Spleen (tissue), 11 donors: Measurements from ENCODE around the gene CFAP97. TPM values are rescaled to one million over a fixed set of nuclear protein-coding genes. Genes with fewer than 3 reads are reported as not detected.
A peak's percentile ranks its signal among the peaks of the same experiment; 100 is the strongest.
"Not testable (repeated sequence)": the region's sequence is repeated elsewhere in the genome, so short reads cannot be mapped to it uniquely, and the experiment has no call there.

ENCODE experiments used
- DNase-seq: peaks from one replicate; pipeline ENCODE4 v3.0.0-alpha.2; 2020
- H3K27ac ChIP-seq, 8 donors: fragments of 200-600 bp; sonication (generic) in 7 of 8; 1 replicate in 4 of 8; 2 replicates in 4 of 8; pipeline versions ENCODE4 v1.5.0 to v1.8.0; 2016 to 2021; ENCODE audit warnings: inconsistent platforms in 4 of 8, mild to moderate bottlenecking in 4 of 8, moderate library complexity in 1 of 8
- H3K27me3 ChIP-seq, 7 donors: fragments of 200-600 bp; sonication (generic) in 6 of 7; replicated peaks in 1 of 7; 1 replicate in 4 of 7; 2 replicates in 3 of 7; pipeline versions ENCODE4 v1.5.0 to v1.8.0; 2016 to 2021; ENCODE audit warnings: inconsistent platforms in 3 of 7, mild to moderate bottlenecking in 1 of 7
- H3K36me3 ChIP-seq, 6 donors: fragments of 200-600 bp; sonication (generic) in 5 of 6; 1 replicate in 4 of 6; 2 replicates in 2 of 6; pipeline versions ENCODE4 v1.5.0 to v1.8.0; 2016 to 2021; ENCODE audit warnings: inconsistent platforms in 2 of 6
- H3K4me1 ChIP-seq, 6 donors: fragments of 200-600 bp; sonication (generic) in 5 of 6; 1 replicate in 3 of 6; 2 replicates in 3 of 6; pipeline versions ENCODE4 v1.5.0 to v1.8.0; 2016 to 2021; ENCODE audit warnings: inconsistent platforms in 3 of 6
- H3K4me3 ChIP-seq, 8 donors: fragments of 200-600 bp; sonication (generic) in 7 of 8; 1 replicate in 4 of 8; 2 replicates in 4 of 8; pipeline versions ENCODE4 v1.5.0 to v1.8.0; 2016 to 2021; ENCODE audit warnings: inconsistent platforms in 4 of 8, mild to moderate bottlenecking in 4 of 8, moderate library complexity in 2 of 8
- H3K9me3 ChIP-seq, 8 donors: fragments of 200-600 bp; sonication (generic) in 7 of 8; 1 replicate in 4 of 8; 2 replicates in 4 of 8; pipeline versions ENCODE4 v1.5.0 to v1.8.0; 2016 to 2021; ENCODE audit warnings: inconsistent platforms in 4 of 8
- POLR2A ChIP-seq, 3 donors: fragments of 450-650 bp; IDR thresholded peaks; one replicate each; pipeline ENCODE4 v1.5.1; 2017; ENCODE audit warnings: antibody characterized with exemption in 3 of 3, mild to moderate bottlenecking in 1 of 3
- POLR2AphosphoS5 ChIP-seq, 3 donors: sonication (generic); formaldehyde crosslinking; IDR thresholded peaks; one replicate each; pipeline ENCODE4 v1.5.1; 2017; ENCODE audit warnings: antibody characterized with exemption in 3 of 3
- WGBS, 5 donors: extraction: QIAGEN DNeasy Blood & Tissue Kit in 3 of 5; methylation state at CpG; one replicate each; pipeline versions ENCODE4 v1.1.5 to v1.1.7; 2013 to 2018; 5-methylcytosine and 5-hydroxymethylcytosine counted together
- intact Hi-C: fragments of 100-400 bp; cut with DNase I; formaldehyde crosslinking; loops from one replicate; pipeline ENCODE4 v1.15.0; 2023; ENCODE audit warnings: low total_unique reads
- polyA plus RNA-seq, 3 donors: library from polyadenylated mRNA; stranded (reverse); fragments of 200-250 nt; gene quantifications; one replicate each; pipeline ENCODE4 v1.2.1, GENCODE V29; 2013
- total RNA-seq, 7 donors: library from RNA; depleted of rRNA in 3 of 7; stranded (reverse); fragments of >200 nt in 3 of 7; fragmentation: NEBNext Ultra II Directional in 4 of 7; extraction: Animal tissue kit (Norgen Biotek cat#: 25700) in 4 of 7; gene quantifications; one replicate each; pipeline versions ENCODE4 v1.1.0 to v1.2.1, GENCODE V29; 2016 to 2021
- TF ChIP-seq, protein P1 (sequence below), 11 experiments: fragments of 200-600 bp in 7 of 11; fragments of 450-650 bp in 4 of 11; sonication (generic) in 4 of 11; IDR thresholded peaks in 8 of 11; conservative IDR thresholded peaks in 3 of 11; 1 replicate in 7 of 11; 2 replicates in 4 of 11; pipeline versions ENCODE4 v1.4.0 to v1.8.0; 2016 to 2021; ENCODE audit warnings: antibody characterized with exemption in 11 of 11, inconsistent platforms in 4 of 11, mild to moderate bottlenecking in 1 of 11
- donor health status: healthy with polysubstance abuse.
- donor health status: DM: no; HTN: no; CAD: no; lungs with moderate emphysema.
- donor health status: DM: no; HTN: no; CAD: no.
- donor health status: Bipolar disorder and iron deficiency.
- donor health status: healthy.
- donor health status: DM: no; HTN: no; CAD: no.
- donor health status: DM: yes; HTN: yes; CAD: no.

The CFAP97 gene
- total and polyA plus RNA-seq, 10 donors: 4.8 to 48.6 (median 39.0) TPM

DNA sequence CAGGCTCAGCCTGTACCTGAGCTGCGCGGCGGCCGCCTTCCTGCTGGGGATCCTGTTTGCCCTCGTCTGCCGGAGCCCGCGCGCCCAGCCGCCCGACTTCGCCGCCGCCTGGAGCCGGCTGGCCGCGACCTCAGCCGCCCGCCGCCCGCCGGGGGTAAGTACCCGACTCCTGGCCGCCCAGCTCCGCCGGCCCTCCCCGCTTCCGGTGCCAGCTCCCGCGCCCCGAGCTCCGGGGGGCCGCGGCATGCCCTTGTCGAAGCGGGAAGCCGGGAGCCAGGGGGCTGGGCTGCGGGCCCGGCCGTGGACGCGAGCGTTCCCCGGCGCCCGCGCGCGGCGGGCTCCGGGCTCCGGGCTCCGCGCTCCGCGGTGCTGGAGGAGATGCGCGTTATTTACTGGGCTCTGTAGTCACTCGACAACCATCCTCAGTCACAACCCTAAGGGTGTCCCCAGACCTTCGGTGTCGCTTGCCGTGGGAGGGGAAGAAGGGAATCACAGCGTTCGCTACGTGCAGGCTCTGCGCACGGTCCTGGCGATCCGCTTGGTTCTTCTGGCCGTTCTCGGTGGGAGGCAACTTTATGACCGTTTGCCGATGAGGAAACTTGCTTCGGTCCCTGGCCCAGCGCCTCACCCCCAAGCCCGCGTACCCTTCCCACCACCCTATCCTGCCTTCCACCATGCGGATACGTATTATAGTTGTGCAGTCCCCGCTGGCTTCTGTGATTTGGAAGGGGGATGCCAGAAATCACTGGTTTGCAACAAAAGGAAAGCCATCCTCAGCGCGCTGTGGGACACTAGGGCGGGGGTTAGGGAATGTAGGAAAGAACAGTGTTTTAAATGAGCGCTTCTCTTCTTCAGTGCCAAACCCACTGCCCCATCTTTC is 6.5 kb upstream of the CFAP97 start:
- H3K4me3 ChIP-seq: peak overlapping the region; percentile 37 to 79 (median 64)
- 1 to 2% (median 1%) methylated on average over 49 to 84 of the region's 84 CpGs for WGBS, 5 donors
- no peaks in the 10 kb centered on the region for H3K36me3 ChIP-seq
- TF ChIP-seq POLR2A (IDR thresholded peaks at IDR 0.05): peak in 1 of 3 donors; percentile 31
- TF ChIP-seq, protein P1, sequence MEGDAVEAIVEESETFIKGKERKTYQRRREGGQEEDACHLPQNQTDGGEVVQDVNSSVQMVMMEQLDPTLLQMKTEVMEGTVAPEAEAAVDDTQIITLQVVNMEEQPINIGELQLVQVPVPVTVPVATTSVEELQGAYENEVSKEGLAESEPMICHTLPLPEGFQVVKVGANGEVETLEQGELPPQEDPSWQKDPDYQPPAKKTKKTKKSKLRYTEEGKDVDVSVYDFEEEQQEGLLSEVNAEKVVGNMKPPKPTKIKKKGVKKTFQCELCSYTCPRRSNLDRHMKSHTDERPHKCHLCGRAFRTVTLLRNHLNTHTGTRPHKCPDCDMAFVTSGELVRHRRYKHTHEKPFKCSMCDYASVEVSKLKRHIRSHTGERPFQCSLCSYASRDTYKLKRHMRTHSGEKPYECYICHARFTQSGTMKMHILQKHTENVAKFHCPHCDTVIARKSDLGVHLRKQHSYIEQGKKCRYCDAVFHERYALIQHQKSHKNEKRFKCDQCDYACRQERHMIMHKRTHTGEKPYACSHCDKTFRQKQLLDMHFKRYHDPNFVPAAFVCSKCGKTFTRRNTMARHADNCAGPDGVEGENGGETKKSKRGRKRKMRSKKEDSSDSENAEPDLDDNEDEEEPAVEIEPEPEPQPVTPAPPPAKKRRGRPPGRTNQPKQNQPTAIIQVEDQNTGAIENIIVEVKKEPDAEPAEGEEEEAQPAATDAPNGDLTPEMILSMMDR (IDR thresholded peaks at IDR 0.05 in 8 of 11, conservative IDR thresholded peaks at IDR 0.05 in 3 of 11): no peak
- TF ChIP-seq POLR2AphosphoS5 (IDR thresholded peaks at IDR 0.05): peak; percentile 52 to 88 (median 63)
- peaks cover 0 to 19% (median 0%) of the 10 kb centered on the region in 7 donors for H3K27me3 ChIP-seq
- peaks cover 21 to 70% (median 52%) of the 10 kb centered on the region in 6 donors for H3K4me1 ChIP-seq
- H3K27ac ChIP-seq: peak overlapping the region; percentile 76 to 95 (median 92)
- peak; percentile 92 for DNase-seq
- no peaks in the 10 kb centered on the region for H3K9me3 ChIP-seq
- intact Hi-C loops: no loop called here

DNA sequence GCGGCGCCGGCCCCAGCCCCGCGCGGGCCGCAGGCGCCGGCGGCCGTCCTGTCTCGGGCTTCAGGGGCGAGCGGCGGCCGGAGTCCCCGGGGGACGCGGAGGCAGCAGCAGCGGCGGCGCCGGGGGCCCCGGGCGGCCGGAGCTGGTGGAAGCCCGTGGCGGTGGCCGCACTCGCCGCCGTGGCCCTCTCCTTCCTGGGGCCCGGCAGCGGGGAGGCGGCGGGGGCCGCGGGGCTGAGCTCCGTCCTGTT is 6.0 kb upstream of the CFAP97 start:
- DNase-seq, H3K36me3 ChIP-seq, H3K9me3 ChIP-seq, intact Hi-C loops: not testable (repeated sequence)
- peaks cover 27 to 72% (median 56%) of the 10 kb centered on the region in 6 donors for H3K4me1 ChIP-seq
- peaks cover 0 to 19% (median 0%) of the 10 kb centered on the region in 7 donors for H3K27me3 ChIP-seq
- peak overlapping the region; percentile 37 to 79 (median 64) for H3K4me3 ChIP-seq
- 0 to 1% (median 0%) methylated on average over 30 to 39 of the region's 39 CpGs; no CpG with 5 or more reads in 2 of the 5 donors for WGBS, 5 donors
- TF ChIP-seq, protein P1 (IDR thresholded peaks at IDR 0.05 in 8 of 11, conservative IDR thresholded peaks at IDR 0.05 in 3 of 11): peak in 1 of 11 experiments; percentile 13
- H3K27ac ChIP-seq: peak overlapping the region; percentile 76 to 95 (median 92)

DNA sequence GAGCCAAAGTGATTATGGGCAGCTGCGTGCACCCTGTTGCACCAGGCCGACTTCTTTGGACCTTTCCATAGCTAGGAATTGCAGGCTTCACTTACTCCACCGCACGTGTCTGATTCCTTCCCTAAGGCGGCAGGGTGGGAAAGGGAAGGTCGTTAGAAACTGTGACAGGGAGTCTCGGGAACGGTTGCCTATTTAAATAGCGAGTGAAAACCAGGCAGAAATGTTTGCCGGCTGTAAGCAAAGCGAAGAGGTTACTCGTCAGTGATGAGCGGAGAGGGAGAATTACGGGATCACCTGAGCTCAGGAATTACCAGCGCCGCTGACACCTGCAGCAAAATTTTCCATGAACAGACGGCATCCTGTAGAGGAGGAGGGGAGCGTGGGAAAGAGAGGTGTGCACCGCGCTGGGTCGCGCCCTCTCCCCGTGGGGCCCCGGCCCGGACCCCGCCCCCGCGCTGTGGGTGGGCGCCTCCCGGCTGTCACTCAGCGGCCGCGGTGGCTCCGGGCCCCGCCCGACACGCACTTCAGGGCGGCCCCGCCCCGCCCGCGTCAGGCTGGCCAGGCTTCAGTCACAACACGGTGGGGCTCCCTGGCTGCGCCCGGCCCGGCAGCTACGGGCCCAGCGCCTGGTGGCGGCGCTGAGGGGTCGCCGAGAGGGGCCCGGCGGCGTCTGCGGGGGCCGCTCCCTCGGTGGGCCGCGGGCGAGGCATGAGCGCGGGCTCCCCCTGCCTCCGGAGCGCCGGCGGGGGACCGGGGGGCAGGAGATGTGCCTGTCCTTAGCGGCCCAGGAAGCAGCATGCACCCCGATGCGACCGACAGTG is 5.4 kb upstream of the CFAP97 start, which contains the start of gene SNX25:
Gene SNX25, plus strand, starts transcription at position 568 of the 821 bp plus-strand sequence. Its CDS starts 229 bp downstream, at position 797.
- DNase-seq: peak; percentile 97
- intact Hi-C loops: no loop called here
- peak within 1 kb of the TSS; percentile 76 to 95 (median 92) for H3K27ac ChIP-seq
- TF ChIP-seq, protein P1 (IDR thresholded peaks at IDR 0.05 in 8 of 11, conservative IDR thresholded peaks at IDR 0.05 in 3 of 11): peak in 5 of 11 experiments; percentile 18 to 39 (median 24)
- TF ChIP-seq POLR2A (IDR thresholded peaks at IDR 0.05) (peak in 2 of 3 donors; percentile 82 to 97), POLR2AphosphoS5 (IDR thresholded peaks at IDR 0.05) (peak; percentile 94 to 97 (median 95))
- peak within 1 kb of the TSS; percentile 37 to 79 (median 64) for H3K4me3 ChIP-seq
- H3K36me3 ChIP-seq: no peaks in the 10 kb centered on the region
- peaks cover 32 to 72% (median 61%) of the 10 kb centered on the region in 6 donors for H3K4me1 ChIP-seq
- WGBS, 5 donors: 0 to 1% (median 1%) methylated on average over 21 to 72 of the region's 72 CpGs
- no peaks in the 10 kb centered on the region for H3K9me3 ChIP-seq
- H3K27me3 ChIP-seq: peaks cover 0 to 19% (median 0%) of the 10 kb centered on the region in 7 donors
